HepG2 (cell line): Measurements from ENCODE around the gene ABCB6. TPM values are rescaled to one million over a fixed set of nuclear protein-coding genes. Genes with fewer than 3 reads are reported as not detected.

Experiments
- CENPBD1 ChIP-seq: sonication (generic); formaldehyde crosslinking; IDR thresholded peaks from 2 replicates; pipeline ENCODE4 v1.8.0; 2022; ENCODE audit warnings: missing genetic modification reagents, low read depth, mild to moderate bottlenecking, borderline replicate concordance
- DNMT1 ChIP-seq: sonication (generic); formaldehyde crosslinking; IDR thresholded peaks from 2 replicates; pipeline ENCODE4 v1.5.1; 2020; ENCODE audit warnings: mild to moderate bottlenecking, missing genetic modification reagents
- ETS1 ChIP-seq: sonication (generic); formaldehyde crosslinking; IDR thresholded peaks from 2 replicates; pipeline ENCODE4 v1.4.0; 2020; ENCODE audit warnings: missing genetic modification reagents
- LBX2 ChIP-seq: sonication (generic); formaldehyde crosslinking; IDR thresholded peaks from 2 replicates; pipeline ENCODE4 v1.5.0; 2020; ENCODE audit warnings: missing genetic modification reagents, mild to moderate bottlenecking, borderline replicate concordance
- MAZ ChIP-seq, 2 experiments: sonication (generic) in 1 of 2; formaldehyde crosslinking in 1 of 2; IDR thresholded peaks; 2 replicates each; pipeline versions ENCODE4 v1.5.0 to v1.6.1; 2012 to 2020; ENCODE audit warnings: low read depth in 2 of 2, mild to moderate bottlenecking in 2 of 2, borderline replicate concordance in 1 of 2, improper control_type of control experiment in 1 of 2, low read length in 1 of 2, missing genetic modification reagents in 1 of 2, moderate library complexity in 1 of 2
- MTERF4 ChIP-seq: sonication (generic); formaldehyde crosslinking; IDR thresholded peaks from 2 replicates; pipeline ENCODE4 v1.8.0; 2023; ENCODE audit warnings: mild to moderate bottlenecking, missing genetic modification reagents
- SMAD3 ChIP-seq: sonication (generic); formaldehyde crosslinking; IDR thresholded peaks from 2 replicates; pipeline ENCODE4 v1.4.0; 2020; ENCODE audit warnings: missing genetic modification reagents
- TMF1 ChIP-seq: sonication (generic); formaldehyde crosslinking; IDR thresholded peaks from 2 replicates; pipeline ENCODE4 v1.8.1; 2022; ENCODE audit warnings: low read depth, missing genetic modification reagents
- ZBED4 ChIP-seq: sonication (generic); formaldehyde crosslinking; IDR thresholded peaks from 2 replicates; pipeline ENCODE4 v1.4.0; 2020; ENCODE audit warnings: missing genetic modification reagents, borderline replicate concordance
- ZFP41 ChIP-seq: sonication (generic); formaldehyde crosslinking; IDR thresholded peaks from 2 replicates; pipeline ENCODE4 v1.4.0; 2020; ENCODE audit warnings: mild to moderate bottlenecking, missing genetic modification reagents, borderline replicate concordance
- ZHX1 ChIP-seq: sonication (generic); formaldehyde crosslinking; IDR thresholded peaks from 2 replicates; pipeline ENCODE4 v1.8.1; 2022; ENCODE audit warnings: low read depth, mild to moderate bottlenecking, missing genetic modification reagents
- ZNF225 ChIP-seq: sonication (generic); formaldehyde crosslinking; IDR thresholded peaks from 2 replicates; pipeline ENCODE4 v1.4.0; 2020; ENCODE audit warnings: mild to moderate bottlenecking, missing genetic modification reagents
- ZNF891 ChIP-seq: sonication (generic); formaldehyde crosslinking; IDR thresholded peaks from 2 replicates; pipeline ENCODE4 v1.5.0; 2020; ENCODE audit warnings: mild to moderate bottlenecking, missing genetic modification reagents
- ZSCAN31 ChIP-seq: sonication (generic); formaldehyde crosslinking; IDR thresholded peaks from 2 replicates; pipeline ENCODE4 v1.5.0; 2020; ENCODE audit warnings: low read depth, mild to moderate bottlenecking, missing genetic modification reagents
- polyA plus RNA-seq, 8 experiments: library from polyadenylated mRNA; depleted of rRNA in 3 of 8; stranded (reverse) in 7 of 8; unstranded in 1 of 8; fragments of >200 nt; fragmentation: Illumina TruSeq in 4 of 8; extraction: Trizol in 4 of 8; gene quantifications; 2 replicates each; pipeline versions ENCODE4 v1.2.1 to v1.2.3, GENCODE V29; 2011 to 2016; ENCODE audit warnings: low read depth in 4 of 8, missing spikeins in 1 of 8, mixed read lengths in 1 of 8; ENCODE audit not compliant: insufficient read depth in 1 of 8
- total RNA-seq, 5 experiments: library from RNA; depleted of rRNA; stranded (reverse); fragments of >200 nt; fragmentation: Illumina TruSeq; extraction: Trizol; gene quantifications; 2 replicates each; pipeline ENCODE4 v1.2.3, GENCODE V29; 2016; ENCODE audit warnings: low read depth in 1 of 5
- TF ChIP-seq, protein P1 (sequence below): sonication (generic); formaldehyde crosslinking; IDR thresholded peaks from 2 replicates; pipeline ENCODE4 v1.8.0; 2022; ENCODE audit warnings: low read depth, missing genetic modification reagents

The ABCB6 gene
- total and polyA plus RNA-seq, 2 of the 13 experiments (the other 11 are each of a cell fraction or from before 2014, with no cell fraction given), result 91.1 to 137 TPM

- peak; percentile 31; the same call in 1 of the 2 replicates for TF ChIP-seq LBX2 (CRISPR knock-in tag)
- TF ChIP-seq MTERF4 (CRISPR knock-in tag), result peak; percentile 97
- no peak for TF ChIP-seq ZBED4
- TF ChIP-seq TMF1, result peak; percentile 87
- peak; percentile 72; the same call in 1 of the 2 replicates for TF ChIP-seq ETS1
- no peak; the same call in 1 of the 2 replicates for TF ChIP-seq CENPBD1
- TF ChIP-seq MAZ (IDR thresholded peaks at IDR 0.05; ENCODE audit: borderline replicate concordance, low read depth, low read length), result peak; percentile 85
- peak; percentile 83; the same call in 1 of the 2 replicates for TF ChIP-seq MAZ (CRISPR knock-in tag; IDR thresholded peaks at IDR 0.05; ENCODE audit: low read depth)
- TF ChIP-seq, protein P1, sequence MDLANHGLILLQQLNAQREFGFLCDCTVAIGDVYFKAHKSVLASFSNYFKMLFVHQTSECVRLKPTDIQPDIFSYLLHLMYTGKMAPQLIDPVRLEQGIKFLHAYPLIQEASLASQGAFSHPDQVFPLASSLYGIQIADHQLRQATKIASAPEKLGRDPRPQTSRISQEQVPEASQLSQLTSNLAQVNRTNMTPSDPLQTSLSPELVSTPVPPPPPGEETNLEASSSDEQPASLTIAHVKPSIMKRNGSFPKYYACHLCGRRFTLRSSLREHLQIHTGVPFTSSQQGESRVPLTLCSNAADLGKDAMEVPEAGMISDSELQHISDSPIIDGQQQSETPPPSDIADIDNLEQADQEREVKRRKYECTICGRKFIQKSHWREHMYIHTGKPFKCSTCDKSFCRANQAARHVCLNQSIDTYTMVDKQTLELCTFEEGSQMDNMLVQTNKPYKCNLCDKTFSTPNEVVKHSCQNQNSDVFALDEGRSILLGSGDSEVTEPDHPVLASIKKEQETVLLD, result peak; percentile 88
- no peak; the same call in 1 of the 2 replicates for TF ChIP-seq ZHX1 (CRISPR knock-in tag)
- peak; percentile 40; the same call in 1 of the 2 replicates for TF ChIP-seq ZSCAN31 (CRISPR knock-in tag)
- no peak for TF ChIP-seq DNMT1 (CRISPR knock-in tag)
- no peak for TF ChIP-seq ZFP41
- TF ChIP-seq ZNF225, result peak; percentile 59; the same call in 1 of the 2 replicates
- peak; percentile 77; the same call in 1 of the 2 replicates for TF ChIP-seq ZNF891 (CRISPR knock-in tag)
- peak; percentile 44; the same call in 1 of the 2 replicates for TF ChIP-seq SMAD3 (CRISPR knock-in tag)
Measured at GRCh38 chr2:219206328-219207133, 12.2 kb downstream of the ABCB6 start, which contains the start of gene ZFAND2B (continued).
